Measurements from ENCODE around the gene FAM81A.

DNA sequence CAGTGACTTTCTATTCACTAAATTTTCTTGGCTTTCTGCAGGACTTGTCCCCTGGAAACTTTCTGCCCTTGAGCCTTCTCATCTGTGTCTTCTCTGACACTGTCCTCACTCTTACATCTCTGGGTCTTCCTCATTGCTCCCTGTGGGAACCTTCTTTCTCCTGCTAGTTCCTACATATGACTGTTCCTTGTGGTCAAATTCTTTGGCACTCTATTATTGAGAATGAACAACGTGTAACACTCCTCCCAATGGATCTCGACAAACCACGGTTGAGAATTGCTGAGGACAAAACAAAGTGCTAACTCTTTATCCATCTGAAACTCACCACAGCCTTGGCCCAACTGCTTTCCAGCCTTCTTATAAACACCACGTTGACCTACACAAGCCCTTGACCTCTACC, 3.5 kb upstream of the FAM81A start:
- TF ChIP-seq, protein P1, sequence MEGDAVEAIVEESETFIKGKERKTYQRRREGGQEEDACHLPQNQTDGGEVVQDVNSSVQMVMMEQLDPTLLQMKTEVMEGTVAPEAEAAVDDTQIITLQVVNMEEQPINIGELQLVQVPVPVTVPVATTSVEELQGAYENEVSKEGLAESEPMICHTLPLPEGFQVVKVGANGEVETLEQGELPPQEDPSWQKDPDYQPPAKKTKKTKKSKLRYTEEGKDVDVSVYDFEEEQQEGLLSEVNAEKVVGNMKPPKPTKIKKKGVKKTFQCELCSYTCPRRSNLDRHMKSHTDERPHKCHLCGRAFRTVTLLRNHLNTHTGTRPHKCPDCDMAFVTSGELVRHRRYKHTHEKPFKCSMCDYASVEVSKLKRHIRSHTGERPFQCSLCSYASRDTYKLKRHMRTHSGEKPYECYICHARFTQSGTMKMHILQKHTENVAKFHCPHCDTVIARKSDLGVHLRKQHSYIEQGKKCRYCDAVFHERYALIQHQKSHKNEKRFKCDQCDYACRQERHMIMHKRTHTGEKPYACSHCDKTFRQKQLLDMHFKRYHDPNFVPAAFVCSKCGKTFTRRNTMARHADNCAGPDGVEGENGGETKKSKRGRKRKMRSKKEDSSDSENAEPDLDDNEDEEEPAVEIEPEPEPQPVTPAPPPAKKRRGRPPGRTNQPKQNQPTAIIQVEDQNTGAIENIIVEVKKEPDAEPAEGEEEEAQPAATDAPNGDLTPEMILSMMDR (conservative IDR thresholded peaks at IDR 0.05 in 1 of 2, IDR thresholded peaks at IDR 0.05 in 1 of 2; ENCODE audit: extremely low read depth in 1 of 2, insufficient read depth in 1 of 2, low read depth in 1 of 2, low read length in 2 of 2): no peak
- no peak for TF ChIP-seq EZH2 (IDR thresholded peaks at IDR 0.05; ENCODE audit: borderline replicate concordance, low read length)
